HG02840 (cell line): ENCODE results near the gene ZNF790.
"Not testable (repeated sequence)": the region's sequence is repeated elsewhere in the genome, so short reads cannot be mapped to it uniquely, and the experiment has no call there.

ENCODE experiments used
- ATAC-seq: cut with Tn5 transposase; IDR thresholded peaks from one replicate; pipeline ENCODE4 v1.9.1; 2021; ENCODE audit warnings: mild to moderate bottlenecking, moderate library complexity, moderate number of reproducible peaks; ENCODE audit not compliant: unreplicated experiment, low FRiP score

The ZNF790 gene

DNA sequence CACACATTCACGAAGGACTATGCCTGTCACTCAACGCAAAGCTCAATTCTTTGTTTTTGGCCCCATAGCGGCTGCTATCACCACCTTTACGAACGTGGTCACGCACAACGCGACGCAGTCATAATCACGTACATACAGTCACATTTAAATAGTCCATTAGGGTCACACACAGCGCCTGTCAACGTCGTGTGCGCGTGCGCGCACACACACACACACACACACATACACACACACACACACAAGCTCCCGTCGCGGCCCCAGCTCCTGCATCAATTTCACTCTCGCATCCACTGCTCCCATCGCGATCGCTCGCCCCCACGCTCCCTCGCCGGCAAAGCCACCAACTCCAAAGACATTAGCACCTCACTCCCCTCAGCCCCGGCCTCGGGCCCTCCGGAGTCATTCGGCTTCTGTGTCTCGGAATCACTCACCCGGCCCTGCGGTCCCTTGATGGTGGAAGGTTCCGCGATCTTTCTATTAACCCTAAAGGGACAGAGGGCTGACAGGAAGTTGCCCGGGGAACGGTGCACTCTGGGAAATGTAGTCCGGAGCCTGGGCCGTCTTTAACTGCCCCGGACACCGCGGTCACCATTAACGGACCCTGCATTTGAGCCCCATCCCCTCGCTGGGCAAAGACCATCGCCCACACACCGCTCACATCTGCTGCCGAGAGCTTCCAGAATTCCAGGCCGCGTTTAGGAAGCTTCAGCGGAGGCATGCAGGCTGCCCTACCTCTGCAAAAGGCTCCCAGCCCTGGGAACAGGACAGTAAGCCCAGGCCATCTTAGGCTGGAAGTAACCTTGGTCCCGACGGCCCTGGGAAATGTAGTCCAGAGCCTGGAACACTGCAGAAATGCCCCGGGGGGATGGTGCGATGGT lies at the start of gene ZNF790:
Gene ZNF790 (minus strand): TSS at position 482 of the 878 bp plus-strand sequence. CDS start 12,768 bp downstream, outside the sequence.
- ATAC-seq, result peak; percentile 91

DNA sequence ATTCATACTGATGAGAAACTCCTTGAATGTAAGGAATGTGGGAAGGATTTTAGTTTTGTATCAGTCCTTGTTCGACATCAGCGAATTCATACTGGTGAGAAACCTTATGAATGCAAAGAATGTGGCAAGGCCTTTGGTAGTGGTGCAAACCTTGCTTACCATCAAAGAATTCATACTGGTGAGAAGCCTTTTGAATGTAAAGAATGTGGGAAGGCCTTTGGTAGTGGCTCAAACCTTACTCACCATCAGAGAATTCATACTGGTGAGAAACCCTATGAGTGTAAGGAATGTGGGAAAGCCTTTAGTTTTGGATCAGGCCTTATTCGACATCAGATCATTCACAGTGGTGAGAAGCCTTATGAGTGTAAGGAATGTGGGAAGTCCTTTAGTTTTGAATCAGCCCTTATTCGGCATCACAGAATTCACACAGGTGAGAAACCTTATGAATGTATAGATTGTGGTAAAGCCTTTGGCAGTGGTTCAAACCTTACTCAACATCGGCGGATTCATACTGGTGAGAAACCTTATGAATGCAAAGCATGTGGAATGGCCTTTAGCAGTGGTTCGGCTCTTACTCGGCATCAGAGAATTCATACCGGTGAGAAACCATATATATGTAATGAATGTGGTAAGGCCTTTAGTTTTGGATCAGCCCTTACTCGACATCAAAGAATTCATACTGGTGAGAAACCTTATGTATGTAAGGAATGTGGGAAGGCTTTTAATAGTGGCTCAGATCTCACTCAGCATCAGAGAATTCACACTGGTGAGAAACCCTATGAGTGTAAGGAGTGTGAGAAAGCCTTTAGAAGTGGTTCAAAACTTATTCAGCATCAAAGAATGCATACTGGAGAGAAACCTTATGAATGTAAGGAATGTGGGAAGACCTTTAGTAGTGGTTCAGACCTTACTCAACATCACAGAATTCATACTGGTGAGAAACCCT lies 39.1 kb upstream of the ZNF790 start:
- no peak for ATAC-seq

DNA sequence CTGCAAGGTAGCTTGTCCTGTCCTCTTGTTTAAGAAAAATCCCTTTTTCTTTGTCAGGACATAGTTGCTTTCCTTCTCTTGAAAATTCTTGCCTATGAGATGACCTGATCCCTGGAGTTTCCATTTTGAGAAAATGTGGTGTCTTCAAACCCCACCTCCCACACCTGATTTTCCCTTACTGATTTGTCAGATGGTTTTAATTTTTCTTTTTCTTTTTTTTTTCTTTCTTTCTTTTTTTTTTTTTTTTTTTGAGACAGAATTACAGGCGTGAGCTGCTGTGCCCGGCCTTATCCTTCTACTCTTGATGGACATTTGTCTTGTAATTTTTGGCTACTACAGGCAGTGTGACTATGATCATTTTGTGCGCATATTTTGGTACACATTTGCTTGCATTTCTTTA lies 13.7 kb upstream of the ZNF790 start:
- ATAC-seq, result no peak

DNA sequence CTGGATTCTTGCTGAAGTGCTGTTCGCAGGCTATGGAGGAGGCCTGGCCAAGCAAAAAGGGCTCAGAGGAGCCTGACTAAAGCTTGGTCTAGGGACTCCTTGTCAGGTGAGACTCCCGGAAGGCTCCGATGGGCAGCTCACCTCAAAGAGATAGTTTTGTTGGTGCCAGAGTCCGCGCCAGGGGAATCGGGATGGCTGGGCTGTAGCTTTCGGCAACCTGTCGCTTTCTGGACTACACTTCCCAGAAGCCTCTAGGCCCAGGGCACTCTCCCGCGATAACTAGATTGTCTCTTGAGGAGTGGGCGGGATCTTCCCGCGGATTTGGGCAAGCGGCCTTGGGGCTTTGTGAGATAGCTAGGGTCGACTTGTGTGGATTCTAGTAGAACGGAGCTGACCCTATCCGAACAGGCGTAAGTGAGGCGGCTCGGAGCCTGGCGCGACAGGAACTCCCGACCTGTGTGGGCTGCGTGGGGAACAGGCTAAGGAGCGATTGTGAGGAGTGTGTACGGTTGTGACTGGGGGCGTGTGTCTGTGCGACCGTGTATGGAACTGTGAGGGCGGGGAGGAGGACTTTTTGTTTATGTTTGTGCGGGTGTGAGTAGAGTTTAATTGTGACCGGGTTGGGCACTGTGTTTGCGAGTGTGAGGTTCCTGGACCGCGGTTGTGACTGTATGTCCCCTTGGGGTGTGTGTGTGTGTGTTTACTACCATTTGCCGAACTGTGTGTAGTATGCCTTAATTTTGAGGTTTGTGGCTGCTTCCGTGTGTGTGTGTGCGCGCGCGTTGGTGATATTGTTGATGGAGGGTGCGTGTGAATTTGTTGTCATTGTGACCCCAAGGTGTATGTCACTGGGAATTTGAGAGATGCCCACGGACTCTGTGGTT lies 12.6 kb upstream of the ZNF790 start, which contains the start of gene ZNF345:
Gene ZNF345 (plus strand): TSS at position 318 of the 884 bp plus-strand sequence. CDS start 25,955 bp downstream, outside the sequence.
- peak; percentile 87 for ATAC-seq

DNA sequence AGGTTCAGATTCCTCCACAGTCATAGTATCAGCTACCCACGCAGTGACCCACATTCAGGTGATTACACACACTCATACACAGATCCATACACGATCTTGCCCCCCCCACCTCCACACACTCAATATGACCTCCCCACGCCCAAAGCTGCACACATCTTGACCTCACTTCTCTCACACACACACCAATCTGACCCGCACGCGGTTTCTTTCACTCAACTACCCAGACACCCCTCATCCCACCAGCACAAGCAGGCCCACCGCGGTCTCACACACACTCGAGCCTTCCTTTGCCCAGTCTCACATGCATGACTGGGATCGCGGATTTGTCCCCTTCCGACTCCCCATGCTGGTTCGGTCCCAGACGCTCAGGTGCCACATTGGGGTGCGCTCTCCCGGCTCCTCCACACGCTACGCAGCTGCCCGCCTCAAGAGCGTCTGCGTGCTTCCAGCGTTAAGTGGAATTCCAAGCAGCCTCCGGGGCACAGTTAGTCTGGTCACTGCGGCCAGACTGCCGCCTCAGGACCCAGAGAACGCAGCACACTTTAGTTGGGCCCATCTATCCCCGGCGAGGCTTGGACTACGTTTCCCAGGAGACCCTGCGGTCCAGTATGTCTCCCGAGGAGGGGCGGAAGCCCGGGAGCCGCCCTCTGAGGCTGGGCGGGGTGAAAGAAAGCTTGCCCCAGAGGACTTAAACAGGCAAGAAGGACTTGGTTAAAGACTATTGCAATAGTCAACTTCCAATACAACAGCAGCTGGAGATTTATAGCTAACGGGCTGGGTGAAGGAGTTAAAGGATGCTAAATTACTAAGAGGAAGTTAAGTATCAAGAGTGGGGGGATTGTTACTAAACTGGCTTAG lies 11.7 kb upstream of the ZNF790 start:
- peak; percentile 63 for ATAC-seq

DNA sequence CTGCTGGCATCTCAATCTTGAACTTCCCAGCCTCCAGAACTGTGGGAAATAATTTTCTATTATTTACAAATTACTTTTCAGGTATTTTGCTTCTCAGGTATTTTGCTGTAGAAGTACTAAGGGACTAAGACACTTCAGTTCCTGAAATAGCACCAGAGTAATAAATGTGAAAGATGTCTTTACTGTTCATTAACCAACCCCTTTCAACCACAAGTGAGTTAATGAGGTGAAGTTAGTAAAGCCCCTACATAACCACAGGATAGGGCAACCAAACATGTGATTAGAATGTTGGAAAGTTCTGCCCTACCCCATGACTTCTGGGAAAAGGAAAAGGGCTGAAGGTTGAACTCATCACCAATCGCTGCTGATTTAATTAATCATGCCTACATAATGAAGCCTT lies 9.8 kb upstream of the ZNF790 start:
- no peak for ATAC-seq

DNA sequence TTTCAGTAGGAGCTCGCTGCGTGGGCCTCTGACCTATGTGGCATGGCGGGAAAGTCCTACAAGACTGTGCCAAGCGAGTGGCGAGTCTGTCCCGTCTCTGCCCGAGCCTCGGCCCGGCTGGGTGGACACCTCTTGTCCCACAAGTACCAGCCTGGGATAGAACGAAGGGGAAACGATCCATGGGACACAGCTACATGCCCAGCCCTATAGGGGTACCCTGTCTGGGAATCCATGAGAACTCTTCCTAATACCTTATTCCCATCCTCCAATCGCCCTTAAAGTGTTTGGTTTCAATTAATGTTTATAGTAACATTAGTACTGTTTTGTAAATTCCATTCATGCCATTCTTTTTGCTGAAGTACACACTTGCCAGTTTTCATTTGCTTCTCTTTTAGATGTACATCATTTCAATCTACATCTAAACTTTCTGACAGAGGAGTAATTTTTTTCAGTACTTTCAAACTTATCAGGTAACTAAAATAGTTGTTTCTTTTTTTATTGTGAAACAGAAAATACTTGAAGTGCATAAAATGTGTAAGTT lies 667 bp upstream of the ZNF790 start:
- no peak for ATAC-seq

DNA sequence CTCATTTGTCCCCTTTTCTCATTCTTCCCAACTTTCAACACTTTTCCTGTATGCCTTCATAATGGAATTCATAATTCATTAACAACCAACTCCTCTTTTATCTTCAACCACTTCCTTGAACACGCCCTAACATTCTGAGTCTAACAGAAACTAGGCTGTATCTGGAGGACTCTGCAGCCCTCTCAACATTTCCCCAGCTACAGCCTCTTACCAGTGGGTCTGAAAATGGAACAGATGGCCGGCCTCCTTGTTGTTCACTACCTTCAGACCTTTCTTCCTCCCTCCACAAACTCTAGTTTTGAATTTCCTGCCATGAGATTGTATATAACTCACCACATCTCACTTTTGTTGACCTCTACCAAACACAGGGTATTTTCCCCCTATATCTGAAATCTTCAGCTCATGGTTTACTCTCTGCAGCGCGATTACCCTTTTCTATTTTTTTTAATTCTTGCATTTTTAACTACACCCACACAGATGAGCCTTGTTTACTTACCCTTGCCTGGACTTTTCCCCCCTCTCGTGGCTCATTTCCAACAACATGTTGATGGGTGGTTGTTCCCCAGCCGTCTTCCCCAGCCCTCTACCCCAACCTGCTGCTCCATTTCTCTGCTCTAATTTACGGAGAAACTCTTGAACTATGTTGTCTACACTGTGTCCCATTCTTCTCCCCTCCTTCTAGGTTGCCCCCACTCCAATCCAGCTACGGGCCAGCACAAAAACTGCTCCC lies 846 bp downstream of the ZNF790 start:
- ATAC-seq, result no peak

DNA sequence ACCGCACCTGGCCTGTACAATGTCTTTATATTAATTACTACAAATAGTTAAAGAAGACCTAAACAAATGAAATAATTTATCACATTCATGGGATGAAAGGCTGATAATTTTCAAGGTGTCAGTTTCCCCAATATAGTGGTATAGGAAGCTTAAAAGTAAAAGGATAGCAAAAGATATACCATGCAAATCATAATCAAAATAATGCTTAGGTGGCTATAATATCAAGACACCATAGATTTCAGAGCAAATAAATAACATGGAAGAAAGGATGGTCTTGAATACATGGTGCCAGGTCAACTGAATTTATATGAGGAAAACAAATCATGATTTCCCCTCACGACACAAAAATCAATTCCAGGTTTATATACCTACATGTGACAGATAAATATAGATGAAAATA lies 4.8 kb downstream of the ZNF790 start:
- no peak for ATAC-seq

DNA sequence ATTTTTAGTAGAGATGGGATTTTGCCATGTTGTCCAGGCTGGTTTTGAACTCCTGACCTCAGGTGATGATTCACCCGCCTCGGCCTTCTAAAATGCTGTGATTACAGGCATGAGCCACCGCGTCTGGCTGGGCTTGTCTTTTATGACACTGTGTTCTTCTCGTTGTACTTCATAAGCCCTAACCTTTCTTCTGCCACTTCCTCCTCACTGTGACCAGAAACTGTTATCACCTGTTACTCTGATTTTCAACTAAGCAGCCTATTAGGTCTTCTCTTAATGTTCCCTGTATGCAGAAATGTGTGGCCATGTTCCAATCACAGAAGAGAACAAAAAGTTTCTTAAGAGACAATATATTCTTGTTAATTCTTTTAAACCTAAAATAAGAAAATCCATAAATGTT lies 16.4 kb downstream of the ZNF790 start:
- ATAC-seq, result no peak

DNA sequence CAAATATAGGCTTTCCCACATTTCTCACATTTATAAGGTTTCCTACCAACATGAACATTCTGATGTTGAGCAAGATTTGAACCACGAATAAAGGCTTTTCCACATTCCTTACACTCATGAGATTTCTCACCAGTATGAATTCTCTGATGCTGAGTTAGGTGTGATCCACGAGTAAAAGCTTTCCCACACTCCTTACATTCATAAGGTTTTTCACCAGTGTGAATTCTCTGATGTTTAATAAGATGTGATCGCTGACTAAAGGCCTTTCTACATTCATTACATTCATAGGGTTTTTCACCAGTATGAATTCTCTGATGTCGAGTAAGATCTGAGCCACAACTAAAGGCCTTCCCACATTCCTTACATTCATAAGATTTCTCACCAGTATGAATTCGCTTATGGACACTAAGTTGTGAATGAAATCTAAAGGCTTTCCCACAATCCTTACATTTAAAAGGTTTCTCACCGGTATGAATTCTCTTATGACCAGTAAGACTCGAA lies 19.0 kb downstream of the ZNF790 start:
- ATAC-seq, result no peak

DNA sequence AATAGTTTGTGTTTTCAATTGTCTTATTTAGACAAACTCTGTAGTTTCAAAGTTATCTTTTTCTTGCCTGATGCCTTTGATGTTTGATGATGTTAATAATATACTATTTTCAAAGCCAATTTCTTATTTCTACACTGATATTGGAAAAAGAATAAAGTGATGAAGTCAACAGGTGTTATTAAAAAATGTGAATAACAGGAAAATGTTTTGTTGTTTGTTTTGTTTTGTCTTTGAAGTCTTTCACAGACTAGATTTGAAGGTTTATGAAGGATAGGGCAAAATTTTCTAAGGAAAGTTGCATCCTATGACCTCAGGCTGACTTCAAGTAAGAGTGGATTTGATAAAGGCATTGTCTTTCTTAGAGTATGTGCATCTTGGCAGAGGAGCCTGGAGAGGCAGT lies 31.2 kb downstream of the ZNF790 start:
- no peak for ATAC-seq

DNA sequence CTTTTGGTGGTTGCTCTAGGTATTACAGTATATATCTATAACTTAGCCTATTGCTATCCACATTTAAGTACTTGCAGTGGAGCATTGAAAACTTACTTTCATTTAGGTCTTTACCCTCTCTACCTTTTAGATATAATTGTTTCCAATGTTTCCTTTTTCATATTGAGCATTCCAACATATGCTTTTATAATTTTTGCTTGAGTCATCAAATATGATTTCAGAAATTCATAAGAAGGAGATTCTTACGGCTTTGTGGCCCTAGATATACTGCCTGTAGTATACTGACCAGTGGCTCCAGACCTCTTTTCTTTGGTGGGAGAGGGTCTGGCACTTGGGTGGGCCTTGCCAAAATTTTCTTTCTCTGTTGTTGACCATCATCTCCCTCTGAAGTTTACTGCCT lies 32.8 kb downstream of the ZNF790 start:
- no peak for ATAC-seq

DNA sequence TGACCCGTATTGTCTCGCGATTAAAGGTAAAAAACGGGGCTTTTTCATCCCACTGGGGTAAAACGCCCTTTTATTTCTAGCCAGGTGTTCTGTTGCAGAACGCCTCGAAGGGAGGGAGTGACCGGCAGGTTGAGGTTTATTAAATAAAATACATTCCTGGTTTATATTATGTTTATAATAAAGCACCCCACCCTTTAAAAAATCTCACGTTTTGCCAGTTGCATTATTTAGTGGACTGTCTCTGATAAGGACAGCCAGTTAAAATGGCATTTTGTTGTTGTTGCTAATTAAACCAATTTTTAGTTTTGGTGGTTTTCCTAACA lies 40.4 kb downstream of the ZNF790 start:
- ATAC-seq, result no peak

DNA sequence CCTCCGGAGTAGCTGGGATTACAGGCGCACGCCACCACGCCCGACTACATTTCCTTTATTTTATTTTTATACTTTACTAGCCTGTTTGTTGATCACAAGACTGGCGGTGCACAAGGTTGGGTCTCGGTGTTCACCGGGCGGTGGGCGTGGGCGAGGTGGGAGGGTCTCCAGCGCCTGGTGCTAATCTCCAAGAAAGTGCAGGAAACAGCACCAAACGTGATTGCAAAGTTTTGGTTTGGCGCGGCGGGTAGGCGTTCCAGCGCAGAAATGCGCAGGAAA lies 41.5 kb downstream of the ZNF790 start:
- no peak for ATAC-seq

DNA sequence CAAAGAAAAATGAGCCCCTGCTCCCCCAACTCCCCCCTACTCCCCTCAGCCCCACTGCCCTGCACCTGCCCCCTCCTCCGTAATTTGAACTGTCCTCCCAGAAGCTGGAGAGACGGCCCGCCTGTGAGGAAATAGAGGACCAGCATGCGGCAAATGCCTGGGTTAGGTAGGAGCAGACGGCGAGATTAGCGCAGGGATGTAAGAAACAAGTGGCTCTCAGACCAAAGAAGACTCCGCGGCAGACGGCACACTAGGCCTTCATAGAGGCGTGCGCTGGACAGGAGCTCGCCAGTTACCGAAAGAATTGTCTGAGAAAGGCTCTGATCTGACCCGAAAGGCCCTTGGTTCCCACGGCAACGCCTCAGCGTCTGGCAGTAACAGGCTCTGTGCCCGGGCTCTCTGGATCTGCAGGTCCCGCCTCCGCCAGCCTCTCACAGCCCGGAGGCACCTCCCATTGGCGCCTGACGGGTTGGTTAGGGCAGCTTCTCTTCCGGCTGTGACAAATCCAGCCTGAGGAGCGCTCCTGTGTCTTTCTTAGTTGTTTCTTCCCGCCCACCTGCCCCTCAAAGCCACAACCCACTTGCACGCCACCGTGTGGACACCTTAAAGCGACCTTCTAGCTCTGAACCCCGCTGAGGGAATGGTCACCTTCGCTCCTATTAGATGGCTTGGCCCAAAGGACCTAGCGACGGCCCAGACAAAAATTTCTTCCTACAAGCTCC lies 46.6 kb downstream of the ZNF790 start:
- ATAC-seq, result not testable (repeated sequence)

DNA sequence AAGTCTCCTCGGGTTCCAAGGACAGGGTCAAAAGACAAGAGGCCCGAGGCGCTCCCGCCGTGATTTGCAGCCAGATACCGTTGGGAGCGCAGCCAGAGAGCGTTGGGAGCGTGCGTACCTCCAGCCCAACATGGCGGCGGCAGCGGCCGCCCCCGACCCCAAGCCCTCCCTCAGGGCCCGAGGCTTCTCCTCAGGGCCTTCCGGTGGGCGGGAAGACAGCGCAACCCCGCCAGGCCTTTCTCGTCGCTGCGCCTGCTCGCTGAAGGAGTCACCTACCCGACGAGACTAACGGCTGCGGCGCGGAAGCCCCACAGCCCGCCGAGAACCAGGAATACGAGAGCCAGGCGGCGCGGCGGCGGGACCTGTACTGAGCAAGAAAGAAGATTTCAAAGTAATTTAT lies 62.4 kb downstream of the ZNF790 start:
- no peak for ATAC-seq

DNA sequence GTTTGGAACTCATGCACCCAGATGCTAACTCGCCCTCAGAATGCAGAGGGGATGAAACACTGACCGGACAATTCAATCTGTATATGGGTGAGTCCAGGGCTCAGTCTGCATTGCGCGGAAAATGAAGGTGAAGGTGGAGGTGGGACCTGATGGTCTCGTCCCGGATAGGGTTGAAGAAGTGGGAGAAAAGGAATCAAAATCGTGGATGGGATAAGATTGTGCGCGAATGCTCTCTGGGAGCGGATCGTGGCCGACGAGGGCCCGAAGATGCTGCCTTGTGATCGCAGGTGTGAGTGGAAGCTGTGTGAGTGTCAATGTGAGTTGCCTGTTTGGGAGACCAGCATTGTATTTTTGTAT lies 65.0 kb downstream of the ZNF790 start:
- ATAC-seq, result no peak
